GM23248 (cell line): ENCODE results near the gene SND1.

ENCODE experiments used
- EZH2 ChIP-seq: fragments of 200-600 bp; sonication (generic); IDR thresholded peaks from 2 replicates; pipeline ENCODE4 v1.6.1; 2018; ENCODE audit warnings: antibody characterized with exemption, mild to moderate bottlenecking; ENCODE audit not compliant: insufficient read depth, poor library complexity, severe bottlenecking
- EZH2phosphoT487 ChIP-seq: fragments of 200-600 bp; sonication (generic); IDR thresholded peaks from 2 replicates; pipeline ENCODE4 v1.6.1; 2018; ENCODE audit warnings: antibody characterized with exemption, moderate library complexity, mild to moderate bottlenecking, low read depth; ENCODE audit not compliant: insufficient read depth

DNA sequence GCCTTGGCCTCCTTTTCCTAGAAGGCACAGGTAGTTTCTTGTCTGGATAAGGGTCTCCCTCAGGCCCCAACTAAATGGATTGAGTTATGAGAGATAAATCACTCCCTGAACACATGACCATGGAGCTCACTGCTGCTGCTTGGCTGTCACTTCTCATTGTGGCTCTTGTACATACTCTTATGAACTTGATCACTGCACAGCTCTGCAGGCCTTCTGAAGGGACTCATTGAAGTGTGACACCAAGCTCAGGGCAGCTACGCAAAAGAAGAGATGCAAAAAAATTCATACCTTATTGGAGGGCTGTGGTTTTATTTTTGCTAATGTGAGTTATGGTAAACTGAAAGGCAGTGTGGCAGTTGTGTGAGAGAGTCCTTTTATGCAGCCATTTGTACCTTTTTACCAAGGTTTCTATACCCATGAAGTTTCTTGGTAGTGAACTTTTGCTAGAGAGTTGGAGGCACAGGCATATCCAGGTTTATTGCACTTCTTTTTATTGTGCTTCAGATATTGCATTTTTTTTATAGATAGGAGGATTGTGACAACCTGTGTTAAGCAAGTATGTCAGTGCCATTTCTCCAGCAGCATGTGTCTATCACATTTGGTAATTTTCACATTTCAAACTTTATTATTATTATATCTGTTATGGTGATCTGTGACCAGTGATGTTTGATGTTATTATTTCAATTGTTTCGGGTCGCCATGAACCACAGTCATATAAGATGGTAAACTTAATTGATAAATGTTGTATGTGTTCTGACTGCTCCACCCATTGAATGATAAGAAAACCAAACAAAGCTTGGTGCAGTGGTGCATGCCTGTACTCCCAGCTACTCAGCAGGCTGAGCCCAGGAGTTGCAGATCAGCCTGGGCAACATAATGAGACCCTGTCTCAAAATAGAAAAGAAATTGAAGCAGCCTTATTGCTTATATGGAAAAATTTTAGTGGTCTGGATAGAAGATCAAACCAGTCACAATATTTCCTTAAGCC lies 278.6 kb downstream of the SND1 start:
- no peak for TF ChIP-seq EZH2phosphoT487
- no peak for TF ChIP-seq EZH2
